Common myeloid progenitor, CD34-positive (primary cell): ENCODE measurements around the gene PMS2.
A peak's percentile ranks its signal among the peaks of the same experiment; 100 is the strongest.
"Not testable (repeated sequence)": the region's sequence is repeated elsewhere in the genome, so short reads cannot be mapped to it uniquely, and the experiment has no call there.

Experiments
- CTCF ChIA-PET: fragments of 350-600 bp; sonication (Branson Sonifier 250); formaldehyde crosslinking; loops from one replicate; lab custom pipeline; 2021; ENCODE audit warnings: antibody characterized with exemption; lab: Charles Lee
- POLR2A ChIA-PET: fragments of 350-600 bp; sonication (Branson Sonifier 250); formaldehyde crosslinking; loops from one replicate; lab custom pipeline; 2021; ENCODE audit warnings: antibody characterized with exemption; lab: Charles Lee
- DNase-seq, 3 donors: peaks; one replicate each; pipeline versions ENCODE4 v3.0.0 to v3.0.0-alpha.2; 2013
- H3K27ac ChIP-seq, 2 experiments: 1 replicate in 1 of 2; 2 replicates in 1 of 2; pipeline ENCODE4 v1.7.0; 2013; ENCODE audit warnings: inconsistent platforms in 2 of 2, low read length in 2 of 2, mild to moderate bottlenecking in 2 of 2, low read depth in 1 of 2, moderate library complexity in 1 of 2; ENCODE audit not compliant: severe bottlenecking in 2 of 2, insufficient read depth in 1 of 2, poor library complexity in 1 of 2
- H3K27me3 ChIP-seq, 5 experiments: replicated peaks in 2 of 5; 1 replicate in 3 of 5; 2 replicates in 2 of 5; pipeline versions ENCODE4 v1.6.1 to v1.7.0; 2013; ENCODE audit warnings: low read length in 4 of 5, mild to moderate bottlenecking in 2 of 5, moderate library complexity in 2 of 5, inconsistent platforms in 1 of 5; ENCODE audit not compliant: insufficient read depth in 5 of 5, control insufficient read depth in 4 of 5
- H3K36me3 ChIP-seq, 4 experiments: 1 replicate in 2 of 4; 2 replicates in 2 of 4; pipeline versions ENCODE4 v1.6.1 to v1.7.0; 2013; ENCODE audit warnings: low read length in 3 of 4, control low read depth in 1 of 4, mild to moderate bottlenecking in 1 of 4; ENCODE audit not compliant: control insufficient read depth in 4 of 4, insufficient read depth in 4 of 4
- H3K4me1 ChIP-seq, 4 experiments: 1 replicate in 3 of 4; 2 replicates in 1 of 4; pipeline versions ENCODE4 v1.6.1 to v1.7.1; 2013; ENCODE audit warnings: low read length in 3 of 4, mild to moderate bottlenecking in 3 of 4, control low read depth in 1 of 4, inconsistent platforms in 1 of 4, moderate library complexity in 1 of 4; ENCODE audit not compliant: control insufficient read depth in 4 of 4, insufficient read depth in 4 of 4; ENCODE audit errors: control extremely low read depth in 1 of 4
- H3K4me3 ChIP-seq, 7 experiments: 1 replicate in 4 of 7; 2 replicates in 3 of 7; pipeline versions ENCODE4 v1.5.1 to v1.7.0; 2013; ENCODE audit warnings: mild to moderate bottlenecking in 7 of 7, low read length in 6 of 7, moderate library complexity in 6 of 7, inconsistent platforms in 2 of 7, low read depth in 2 of 7, control low read depth in 1 of 7; ENCODE audit not compliant: insufficient read depth in 4 of 7, control insufficient read depth in 1 of 7; ENCODE audit errors: extremely low read depth in 1 of 7
- H3K9me3 ChIP-seq, 5 experiments: 1 replicate in 4 of 5; 2 replicates in 1 of 5; pipeline versions ENCODE4 v1.6.1 to v1.7.1; 2013; ENCODE audit warnings: low read length in 4 of 5, mild to moderate bottlenecking in 2 of 5, inconsistent platforms in 1 of 5, low read depth in 1 of 5, moderate library complexity in 1 of 5; ENCODE audit not compliant: control insufficient read depth in 4 of 5, insufficient read depth in 2 of 5; ENCODE audit errors: control extremely low read depth in 1 of 5
- WGBS: methylation state at CpG from one replicate; pipeline ENCODE4 v1.1.5; 2013; ENCODE audit not compliant: insufficient coverage; 5-methylcytosine and 5-hydroxymethylcytosine counted together

Gene PMS2

DNA sequence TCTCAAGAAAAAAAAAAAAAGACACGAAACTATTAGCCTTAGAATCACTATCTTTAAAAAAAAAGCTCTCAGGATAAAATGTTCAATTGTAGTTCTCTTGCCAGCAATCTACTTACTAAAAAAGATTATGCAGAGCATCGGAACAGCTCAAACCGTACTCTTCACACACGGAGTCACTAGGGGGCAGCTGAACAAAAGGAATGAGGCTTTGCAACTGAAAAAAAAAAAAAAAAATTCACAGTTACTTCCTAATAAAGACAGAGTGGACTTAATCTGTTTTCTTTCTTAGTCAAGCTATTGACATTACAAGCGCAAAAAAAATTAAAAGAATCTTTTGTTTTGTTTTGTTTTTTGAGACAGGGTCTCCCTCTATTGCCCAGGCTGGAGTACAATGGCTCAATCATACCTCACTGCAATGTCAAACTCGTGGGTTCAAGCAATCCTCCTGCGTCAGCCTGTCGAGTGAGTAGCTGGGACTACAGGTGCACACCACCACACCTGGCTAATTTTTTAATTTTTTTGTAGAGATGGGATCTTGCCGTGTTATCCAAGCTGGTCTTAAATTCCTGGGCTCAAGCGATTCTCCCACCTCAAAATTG, 11.5 kb downstream of the PMS2 start:
- ChIA-PET CTCF (interaction anchor here (0.6 to 2.7 kb wide), 20 partner anchors 10 to 362 kb away, joined by 3 to 20 read pairs (median 4); partner anchors contain the start of genes AIMP2 and PMS2), POLR2A (interaction anchor here (1.3 kb wide), 1 partner anchor 440 kb away, joined by 3 read pairs; no protein-coding TSS in a partner anchor)
- WGBS = 96% methylated on average over 4 of the region's 10 CpGs
- DNase-seq = peak; percentile 73 to 88 (median 84)
- Histone ChIP-seq H3K27ac (no peak overlapping the region), H3K4me1 (no peaks in the 10 kb centered on the region), H3K36me3 (peaks cover 13 to 49% (median 30%) of the 10 kb centered on the region in 4 experiments), H3K9me3 (no peaks in the 10 kb centered on the region), H3K27me3 (no peaks in the 10 kb centered on the region), H3K4me3 (no peak overlapping the region)

DNA sequence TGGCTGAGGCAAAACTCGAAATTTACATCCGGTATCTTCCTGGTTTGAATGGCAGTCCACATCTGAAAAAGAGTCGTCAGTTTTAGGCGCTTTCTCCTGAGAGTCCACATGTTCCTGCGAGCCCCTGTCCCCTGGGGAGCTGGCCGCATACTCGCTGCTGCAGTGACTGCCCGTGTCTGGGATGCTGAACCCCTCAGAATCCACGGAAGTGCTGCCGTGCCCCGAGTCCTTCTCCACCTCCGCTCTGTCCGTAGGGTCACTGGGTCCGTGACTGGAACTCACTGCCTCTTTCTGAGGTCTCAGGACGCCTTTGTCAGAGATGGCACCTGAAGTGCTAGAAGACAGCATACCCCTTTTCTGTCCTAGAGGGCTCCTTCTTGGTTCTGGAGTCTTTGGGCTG, 21.8 kb downstream of the PMS2 start:
- H3K4me3 ChIP-seq, H3K27me3 ChIP-seq, DNase-seq, H3K9me3 ChIP-seq, POLR2A ChIA-PET, CTCF ChIA-PET, H3K4me1 ChIP-seq, H3K27ac ChIP-seq: not testable (repeated sequence)
- WGBS = 97% methylated on average over 13 of the region's 15 CpGs
- H3K36me3 ChIP-seq = peaks cover 4 to 26% (median 16%) of the 10 kb centered on the region in 4 experiments

DNA sequence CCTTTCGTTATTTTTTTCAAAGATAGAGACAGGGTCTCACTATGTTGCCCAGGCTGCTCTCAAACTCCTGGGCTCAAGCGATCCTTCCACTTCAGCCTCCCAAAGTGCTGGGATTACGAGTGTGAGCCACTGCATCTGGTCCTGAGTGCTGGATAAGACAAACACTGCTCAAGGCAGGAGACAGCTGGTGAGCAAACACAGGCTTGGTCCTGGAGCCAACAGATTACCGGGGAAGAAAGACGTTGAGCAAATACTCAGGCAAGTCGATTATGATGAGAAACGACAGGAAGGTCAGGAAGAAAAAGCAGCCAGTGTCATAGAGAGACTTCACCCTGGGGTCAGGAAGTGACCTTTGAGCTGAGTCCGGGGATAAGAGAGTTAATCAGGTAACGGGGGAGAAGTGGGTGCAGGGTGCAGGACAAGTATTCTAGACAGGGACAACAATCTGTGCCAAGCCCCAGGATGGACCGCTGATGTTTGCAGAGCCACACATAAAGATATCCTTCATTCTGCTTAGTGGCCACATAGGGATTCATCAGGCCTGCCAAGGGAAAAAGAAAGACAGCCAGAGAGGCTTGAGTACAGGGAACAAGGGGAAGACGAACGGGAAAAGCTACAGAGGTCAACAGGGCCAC, 29.1 kb downstream of the PMS2 start:
- DNase-seq, H3K27me3 ChIP-seq, H3K27ac ChIP-seq, POLR2A ChIA-PET, CTCF ChIA-PET, H3K9me3 ChIP-seq, H3K36me3 ChIP-seq, H3K4me3 ChIP-seq, H3K4me1 ChIP-seq: not testable (repeated sequence)
- no CpG with 5 or more reads among the region's 12 CpGs for WGBS

GRCh38 chr7:5973580-5973979, 35.3 kb downstream of the PMS2 start:
- WGBS = no CpG with 5 or more reads among the region's 8 CpGs
- H3K36me3 ChIP-seq, POLR2A ChIA-PET, H3K4me1 ChIP-seq, H3K27me3 ChIP-seq, CTCF ChIA-PET, H3K27ac ChIP-seq, H3K9me3 ChIP-seq, H3K4me3 ChIP-seq, DNase-seq: not testable (repeated sequence)

DNA sequence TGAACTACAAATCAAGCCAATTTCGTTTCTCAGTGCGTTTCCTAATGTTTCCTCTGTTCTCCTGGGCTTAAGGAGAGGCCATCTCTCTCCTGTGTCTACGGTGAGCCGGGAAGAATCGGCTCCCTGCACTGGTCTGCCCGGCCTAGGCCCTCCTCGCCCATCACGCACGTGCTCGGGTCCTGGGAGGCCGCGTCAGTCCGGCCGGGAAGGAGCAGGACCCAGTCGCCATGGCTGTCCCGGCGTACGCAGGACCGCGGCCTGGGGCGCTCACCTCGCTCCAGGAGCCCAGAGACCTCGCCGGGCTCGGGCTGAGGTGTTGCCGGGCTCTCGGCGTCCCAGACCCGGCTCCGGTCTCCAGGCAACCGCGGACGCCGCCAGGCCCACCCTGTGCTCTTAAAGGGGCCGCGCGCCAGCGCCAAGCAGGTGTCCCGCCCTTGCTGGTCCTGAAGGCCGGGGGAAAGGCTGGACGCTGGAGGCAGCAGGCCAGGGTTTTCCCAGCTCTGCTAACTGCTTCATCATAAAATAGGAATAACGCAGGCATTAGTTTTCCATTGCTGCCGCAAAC, 38.4 kb downstream of the PMS2 start, which contains the start of gene RSPH10B:
TSS of gene RSPH10B (minus strand) at position 343 of the 565 bp plus-strand sequence. CDS start 3,573 bp downstream, outside the sequence.
- H3K4me1 ChIP-seq, DNase-seq, H3K27ac ChIP-seq, H3K27me3 ChIP-seq, CTCF ChIA-PET, H3K9me3 ChIP-seq, POLR2A ChIA-PET, H3K4me3 ChIP-seq, H3K36me3 ChIP-seq: not testable (repeated sequence)
- no CpG with 5 or more reads among the region's 43 CpGs for WGBS

- H3K4me1 ChIP-seq, H3K4me3 ChIP-seq, POLR2A ChIA-PET, CTCF ChIA-PET, H3K27me3 ChIP-seq, DNase-seq, H3K9me3 ChIP-seq, H3K27ac ChIP-seq, H3K36me3 ChIP-seq: not testable (repeated sequence)
- WGBS = no CpG with 5 or more reads among the region's 7 CpGs
Observed at GRCh38 chr7:5963810-5964209, 45.0 kb downstream of the PMS2 start.

DNA sequence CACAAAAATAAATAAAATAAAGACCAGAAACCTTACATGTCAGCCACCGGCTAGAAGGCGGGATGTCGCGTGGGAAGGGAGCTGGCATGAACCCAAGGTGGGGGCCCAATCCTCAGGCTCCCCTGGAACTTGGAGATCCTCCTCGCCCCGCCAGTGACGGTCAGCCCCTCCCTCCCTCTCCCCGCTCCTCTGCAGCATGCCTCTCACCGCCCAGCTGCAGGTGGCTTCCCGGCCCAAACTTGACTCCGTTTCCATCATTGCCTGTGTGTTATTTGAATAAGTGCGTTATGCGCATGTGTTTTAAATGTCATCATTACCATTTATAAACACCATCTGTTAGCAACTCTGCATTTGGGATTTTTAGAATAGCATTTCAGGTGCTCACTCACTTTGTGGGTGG, 45.6 kb downstream of the PMS2 start:
- H3K27ac ChIP-seq, H3K27me3 ChIP-seq, POLR2A ChIA-PET, H3K9me3 ChIP-seq, DNase-seq, CTCF ChIA-PET, H3K36me3 ChIP-seq, H3K4me1 ChIP-seq, H3K4me3 ChIP-seq: not testable (repeated sequence)
- WGBS = no CpG with 5 or more reads among the region's 13 CpGs
